HEK293 (cell line): Measurements from ENCODE around the gene GPRC5B.

Experiments used
- CTCF ChIA-PET: fragments of 350-600 bp; formaldehyde crosslinking; extraction: SDS; loops from one replicate; lab custom pipeline; 2021; ENCODE audit warnings: antibody characterized with exemption; lab: Yijun Ruan, JAX
- POLR2A ChIA-PET: fragments of 300-600 bp; formaldehyde crosslinking; extraction: SDS; loops from one replicate; lab custom pipeline; 2020; ENCODE audit warnings: antibody characterized with exemption, inconsistent platforms; lab: Yijun Ruan, JAX
- H3K27ac ChIP-seq: fragments of 200-500 bp; sonication (Bioruptor generic); 2 replicates; pipeline ENCODE4 v1.5.1; 2014; ENCODE audit warnings: low read depth, low read length, control low read depth, inconsistent platforms; ENCODE audit errors: extremely low read depth
- H3K36me3 ChIP-seq, 2 experiments: fragments of 200-500 bp in 1 of 2; sonication (Bioruptor generic) in 1 of 2; 1 replicate in 1 of 2; 2 replicates in 1 of 2; pipeline ENCODE4 v1.5.1; 2014 to 2017; ENCODE audit warnings: inconsistent platforms in 2 of 2, low read length in 2 of 2; ENCODE audit not compliant: control insufficient read depth in 2 of 2, insufficient read depth in 1 of 2
- H3K4me1 ChIP-seq: fragments of 200-500 bp; sonication (Bioruptor generic); 2 replicates; pipeline ENCODE4 v1.5.1; 2014; ENCODE audit warnings: mild to moderate bottlenecking, low read length, inconsistent platforms; ENCODE audit not compliant: control insufficient read depth, insufficient read depth
- H3K4me3 ChIP-seq: 2 replicates; pipeline ENCODE4 v1.5.1; 2011; ENCODE audit warnings: low read depth, mild to moderate bottlenecking, control low read depth, low read length, moderate library complexity
- H3K9me3 ChIP-seq: fragments of 200-500 bp; sonication (Bioruptor generic); 2 replicates; pipeline ENCODE4 v1.5.1; 2014; ENCODE audit warnings: low read depth, low read length, inconsistent platforms; ENCODE audit not compliant: control insufficient read depth, insufficient read depth
- AEBP2 ChIP-seq: fragments of 450-650 bp; formaldehyde crosslinking; IDR thresholded peaks from 2 replicates; pipeline ENCODE4 v1.5.1; 2016; ENCODE audit warnings: missing biosample characterization, missing genetic modification characterization, borderline replicate concordance
- GLI2 ChIP-seq: fragments of 450-650 bp; formaldehyde crosslinking; IDR thresholded peaks from 2 replicates; pipeline ENCODE4; 2017; ENCODE audit warnings: missing biosample characterization, missing genetic modification characterization, low read depth, borderline replicate concordance
- GLI4 ChIP-seq: fragments of 450-650 bp; formaldehyde crosslinking; IDR thresholded peaks from 2 replicates; pipeline ENCODE4 v1.5.1; 2016; ENCODE audit warnings: missing biosample characterization, missing genetic modification characterization
- KLF17 ChIP-seq: fragments of 450-650 bp; formaldehyde crosslinking; IDR thresholded peaks from 2 replicates; pipeline ENCODE4 v1.5.1; 2016; ENCODE audit warnings: missing biosample characterization, missing genetic modification characterization
- KLF8 ChIP-seq: fragments of 450-650 bp; formaldehyde crosslinking; IDR thresholded peaks from 2 replicates; pipeline ENCODE4 v1.5.1; 2016; ENCODE audit warnings: missing biosample characterization, missing genetic modification characterization
- SCRT2 ChIP-seq: fragments of 450-650 bp; formaldehyde crosslinking; IDR thresholded peaks from 2 replicates; pipeline ENCODE4 v1.5.1; 2016; ENCODE audit warnings: missing biosample characterization, missing genetic modification characterization
- SP2 ChIP-seq: fragments of 450-650 bp; formaldehyde crosslinking; IDR thresholded peaks from 2 replicates; pipeline ENCODE4 v1.5.1; 2016; ENCODE audit warnings: missing biosample characterization, missing genetic modification characterization
- SP7 ChIP-seq: fragments of 450-650 bp; formaldehyde crosslinking; IDR thresholded peaks from 2 replicates; pipeline ENCODE4 v1.5.1; 2016; ENCODE audit warnings: missing biosample characterization, missing genetic modification characterization
- ZBTB10 ChIP-seq: fragments of 450-650 bp; formaldehyde crosslinking; IDR thresholded peaks from 2 replicates; pipeline ENCODE4 v1.5.1; 2016; ENCODE audit warnings: missing biosample characterization, missing genetic modification characterization
- ZBTB21 ChIP-seq: fragments of 450-650 bp; formaldehyde crosslinking; IDR thresholded peaks from 2 replicates; pipeline ENCODE4 v1.5.1; 2017; ENCODE audit warnings: missing biosample characterization, missing genetic modification characterization
- ZFP37 ChIP-seq: fragments of 450-650 bp; formaldehyde crosslinking; IDR thresholded peaks from 2 replicates; pipeline ENCODE4 v1.5.1; 2016; ENCODE audit warnings: missing biosample characterization, missing genetic modification characterization
- ZFP69B ChIP-seq: fragments of 450-650 bp; formaldehyde crosslinking; IDR thresholded peaks from 2 replicates; pipeline ENCODE4 v1.5.1; 2016; ENCODE audit warnings: missing biosample characterization, missing genetic modification characterization
- ZNF2 ChIP-seq: fragments of 450-650 bp; formaldehyde crosslinking; IDR thresholded peaks from 2 replicates; pipeline ENCODE4 v1.5.1; 2016; ENCODE audit warnings: missing biosample characterization, missing genetic modification characterization
- ZNF221 ChIP-seq: fragments of 450-650 bp; formaldehyde crosslinking; IDR thresholded peaks from 2 replicates; pipeline ENCODE4 v1.5.1; 2017; ENCODE audit warnings: missing biosample characterization, missing genetic modification characterization, borderline replicate concordance
- ZNF239 ChIP-seq: fragments of 450-650 bp; formaldehyde crosslinking; IDR thresholded peaks from 2 replicates; pipeline ENCODE4 v1.5.1; 2016; ENCODE audit warnings: missing biosample characterization, missing genetic modification characterization
- ZNF416 ChIP-seq: fragments of 450-650 bp; formaldehyde crosslinking; IDR thresholded peaks from 2 replicates; pipeline ENCODE4 v1.5.1; 2016; ENCODE audit warnings: missing biosample characterization, missing genetic modification characterization
- ZNF514 ChIP-seq: fragments of 450-650 bp; formaldehyde crosslinking; IDR thresholded peaks from 2 replicates; pipeline ENCODE4 v1.5.1; 2016; ENCODE audit warnings: missing biosample characterization, missing genetic modification characterization
- ZNF560 ChIP-seq: fragments of 450-650 bp; formaldehyde crosslinking; IDR thresholded peaks from 2 replicates; pipeline ENCODE4 v1.5.1; 2017; ENCODE audit warnings: missing biosample characterization, missing genetic modification characterization, borderline replicate concordance
- ZNF571 ChIP-seq: fragments of 450-650 bp; formaldehyde crosslinking; IDR thresholded peaks from 2 replicates; pipeline ENCODE4 v1.5.0; 2017; ENCODE audit warnings: missing biosample characterization, missing genetic modification characterization
- ZNF596 ChIP-seq: fragments of 450-650 bp; IDR thresholded peaks from 2 replicates; pipeline ENCODE4 v1.5.0; 2018; ENCODE audit warnings: missing biosample characterization, mild to moderate bottlenecking, missing genetic modification characterization, moderate library complexity
- ZNF654 ChIP-seq: fragments of 450-650 bp; formaldehyde crosslinking; IDR thresholded peaks from 2 replicates; pipeline ENCODE4 v1.5.1; 2016; ENCODE audit warnings: low read depth, missing biosample characterization, missing genetic modification characterization
- TF ChIP-seq, protein P1 (sequence below): sonication (generic); formaldehyde crosslinking; IDR thresholded peaks from 2 replicates; pipeline ENCODE4 v1.8.1; 2022; ENCODE audit warnings: mild to moderate bottlenecking, moderate library complexity, missing genetic modification reagents
- TF ChIP-seq, protein P2 (sequence below): fragments of 450-650 bp; formaldehyde crosslinking; IDR thresholded peaks from 2 replicates; pipeline ENCODE4 v1.5.1; 2016; ENCODE audit warnings: missing biosample characterization, missing genetic modification characterization, borderline replicate concordance
- TF ChIP-seq, protein P3 (sequence below): fragments of 450-650 bp; formaldehyde crosslinking; IDR thresholded peaks from 2 replicates; pipeline ENCODE4 v1.5.1; 2016; ENCODE audit warnings: missing biosample characterization, missing genetic modification characterization

GPRC5B gene

DNA sequence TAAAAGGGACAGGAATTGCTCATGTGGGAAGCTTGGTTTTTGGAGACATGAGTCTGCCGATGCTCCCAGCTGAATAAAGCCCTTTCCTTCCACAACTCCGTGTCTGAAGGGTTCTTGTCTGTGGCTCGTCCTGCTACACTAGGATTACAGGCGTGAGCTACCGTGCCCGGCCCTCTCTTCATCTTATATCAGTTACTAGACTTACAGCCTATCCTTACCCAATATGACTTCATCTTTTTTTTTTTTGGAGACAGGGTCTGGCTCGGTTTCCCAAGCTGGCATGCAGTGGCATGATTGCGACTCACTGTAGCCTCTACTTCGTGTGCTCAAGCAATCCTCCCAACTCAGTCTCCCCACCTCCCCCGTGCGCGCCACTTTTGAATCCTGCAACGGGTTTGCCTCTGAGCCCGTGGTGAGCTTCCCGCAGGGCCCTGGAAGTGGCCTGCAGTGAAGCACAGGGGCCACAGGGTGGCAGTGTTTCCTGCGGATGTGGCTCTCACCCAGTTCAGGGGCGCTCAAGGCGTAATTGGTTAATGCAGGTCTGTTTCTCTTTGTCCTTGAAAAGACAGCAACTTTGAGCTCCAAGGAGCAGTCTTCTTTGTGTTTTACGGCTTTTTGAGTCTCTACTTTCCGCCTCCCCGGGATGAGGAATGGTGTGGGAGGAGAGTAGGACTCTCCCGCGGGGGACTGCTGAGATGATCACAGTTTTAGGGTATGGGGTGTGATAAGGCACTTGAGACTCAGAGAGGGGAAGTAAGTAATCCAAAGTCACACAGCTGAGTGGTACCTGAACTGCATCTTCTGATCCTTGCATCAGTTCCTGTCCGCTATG, 22.7 kb upstream of the GPRC5B start:
- Histone ChIP-seq H3K4me1 (no peaks in the 10 kb centered on the region), H3K27ac (no peak overlapping the region), H3K4me3 (no peak overlapping the region), H3K9me3 (no peaks in the 10 kb centered on the region), H3K36me3 (no peaks in the 10 kb centered on the region)
- ChIA-PET POLR2A (interaction anchor here (1.4 kb wide), 1 partner anchor 393 kb away, joined by 4 read pairs; no protein-coding TSS in a partner anchor), CTCF (interaction anchor here (0.5 to 4.6 kb wide), 75 partner anchors 8 to 1301 kb away, joined by 3 to 101 read pairs (median 4); partner anchors contain the start of genes TMC5, UMOD and VPS35L)
- TF ChIP-seq AEBP2 (tag by site-specific recombination) (no peak), KLF8 (no peak), SP2 (tag by site-specific recombination) (no peak), ZBTB21 (tag by site-specific recombination) (no peak), ZNF654 (tag by site-specific recombination) (peak; percentile 95), ZBTB10 (tag by site-specific recombination) (0 out of 2 replicates have a peak, but pooled peaks have one; percentile 45), ZNF571 (tag by site-specific recombination) (no peak), SCRT2 (tag by site-specific recombination) (no peak), ZNF596 (tag by site-specific recombination) (no peak), KLF17 (tag by site-specific recombination) (no peak), GLI2 (tag by site-specific recombination) (no peak), ZNF239 (no peak), ZNF560 (no peak), ZFP37 (tag by site-specific recombination) (no peak), ZNF221 (tag by site-specific recombination) (no peak), ZNF514 (no peak), ZNF2 (0 out of 2 replicates have a peak, but pooled peaks have one; percentile 32), SP7 (no peak), GLI4 (tag by site-specific recombination) (no peak), ZNF416 (tag by site-specific recombination) (no peak), ZFP69B (tag by site-specific recombination) (no peak)
- TF ChIP-seq, protein P1, sequence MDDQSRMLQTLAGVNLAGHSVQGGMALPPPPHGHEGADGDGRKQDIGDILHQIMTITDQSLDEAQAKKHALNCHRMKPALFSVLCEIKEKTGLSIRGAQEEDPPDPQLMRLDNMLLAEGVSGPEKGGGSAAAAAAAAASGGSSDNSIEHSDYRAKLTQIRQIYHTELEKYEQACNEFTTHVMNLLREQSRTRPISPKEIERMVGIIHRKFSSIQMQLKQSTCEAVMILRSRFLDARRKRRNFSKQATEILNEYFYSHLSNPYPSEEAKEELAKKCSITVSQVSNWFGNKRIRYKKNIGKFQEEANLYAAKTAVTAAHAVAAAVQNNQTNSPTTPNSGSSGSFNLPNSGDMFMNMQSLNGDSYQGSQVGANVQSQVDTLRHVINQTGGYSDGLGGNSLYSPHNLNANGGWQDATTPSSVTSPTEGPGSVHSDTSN (CRISPR knock-in tag), result no peak
- TF ChIP-seq, protein P2, sequence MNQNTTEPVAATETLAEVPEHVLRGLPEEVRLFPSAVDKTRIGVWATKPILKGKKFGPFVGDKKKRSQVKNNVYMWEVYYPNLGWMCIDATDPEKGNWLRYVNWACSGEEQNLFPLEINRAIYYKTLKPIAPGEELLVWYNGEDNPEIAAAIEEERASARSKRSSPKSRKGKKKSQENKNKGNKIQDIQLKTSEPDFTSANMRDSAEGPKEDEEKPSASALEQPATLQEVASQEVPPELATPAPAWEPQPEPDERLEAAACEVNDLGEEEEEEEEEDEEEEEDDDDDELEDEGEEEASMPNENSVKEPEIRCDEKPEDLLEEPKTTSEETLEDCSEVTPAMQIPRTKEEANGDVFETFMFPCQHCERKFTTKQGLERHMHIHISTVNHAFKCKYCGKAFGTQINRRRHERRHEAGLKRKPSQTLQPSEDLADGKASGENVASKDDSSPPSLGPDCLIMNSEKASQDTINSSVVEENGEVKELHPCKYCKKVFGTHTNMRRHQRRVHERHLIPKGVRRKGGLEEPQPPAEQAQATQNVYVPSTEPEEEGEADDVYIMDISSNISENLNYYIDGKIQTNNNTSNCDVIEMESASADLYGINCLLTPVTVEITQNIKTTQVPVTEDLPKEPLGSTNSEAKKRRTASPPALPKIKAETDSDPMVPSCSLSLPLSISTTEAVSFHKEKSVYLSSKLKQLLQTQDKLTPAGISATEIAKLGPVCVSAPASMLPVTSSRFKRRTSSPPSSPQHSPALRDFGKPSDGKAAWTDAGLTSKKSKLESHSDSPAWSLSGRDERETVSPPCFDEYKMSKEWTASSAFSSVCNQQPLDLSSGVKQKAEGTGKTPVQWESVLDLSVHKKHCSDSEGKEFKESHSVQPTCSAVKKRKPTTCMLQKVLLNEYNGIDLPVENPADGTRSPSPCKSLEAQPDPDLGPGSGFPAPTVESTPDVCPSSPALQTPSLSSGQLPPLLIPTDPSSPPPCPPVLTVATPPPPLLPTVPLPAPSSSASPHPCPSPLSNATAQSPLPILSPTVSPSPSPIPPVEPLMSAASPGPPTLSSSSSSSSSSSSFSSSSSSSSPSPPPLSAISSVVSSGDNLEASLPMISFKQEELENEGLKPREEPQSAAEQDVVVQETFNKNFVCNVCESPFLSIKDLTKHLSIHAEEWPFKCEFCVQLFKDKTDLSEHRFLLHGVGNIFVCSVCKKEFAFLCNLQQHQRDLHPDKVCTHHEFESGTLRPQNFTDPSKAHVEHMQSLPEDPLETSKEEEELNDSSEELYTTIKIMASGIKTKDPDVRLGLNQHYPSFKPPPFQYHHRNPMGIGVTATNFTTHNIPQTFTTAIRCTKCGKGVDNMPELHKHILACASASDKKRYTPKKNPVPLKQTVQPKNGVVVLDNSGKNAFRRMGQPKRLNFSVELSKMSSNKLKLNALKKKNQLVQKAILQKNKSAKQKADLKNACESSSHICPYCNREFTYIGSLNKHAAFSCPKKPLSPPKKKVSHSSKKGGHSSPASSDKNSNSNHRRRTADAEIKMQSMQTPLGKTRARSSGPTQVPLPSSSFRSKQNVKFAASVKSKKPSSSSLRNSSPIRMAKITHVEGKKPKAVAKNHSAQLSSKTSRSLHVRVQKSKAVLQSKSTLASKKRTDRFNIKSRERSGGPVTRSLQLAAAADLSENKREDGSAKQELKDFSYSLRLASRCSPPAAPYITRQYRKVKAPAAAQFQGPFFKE, result no peak
- TF ChIP-seq, protein P3, sequence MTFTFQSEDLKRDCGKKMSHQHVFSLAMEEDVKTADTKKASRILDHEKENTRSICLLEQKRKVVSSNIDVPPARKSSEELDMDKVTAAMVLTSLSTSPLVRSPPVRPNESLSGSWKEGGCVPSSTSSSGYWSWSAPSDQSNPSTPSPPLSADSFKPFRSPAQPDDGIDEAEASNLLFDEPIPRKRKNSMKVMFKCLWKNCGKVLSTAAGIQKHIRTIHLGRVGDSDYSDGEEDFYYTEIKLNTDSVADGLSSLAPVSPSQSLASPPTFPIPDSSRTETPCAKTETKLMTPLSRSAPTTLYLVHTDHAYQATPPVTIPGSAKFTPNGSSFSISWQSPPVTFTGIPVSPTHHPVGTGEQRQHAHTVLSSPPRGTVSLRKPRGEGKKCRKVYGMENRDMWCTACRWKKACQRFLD (tag by site-specific recombination), result no peak
